M059J (cell line): ENCODE results near the gene HP1BP3. TPM values are rescaled to one million over a fixed set of nuclear protein-coding genes. Genes with fewer than 3 reads are reported as not detected.

Experiments used
- DNase-seq: peaks from one replicate; pipeline ENCODE4 v3.0.0-alpha.2; 2012; ENCODE audit warnings: low read depth
- total RNA-seq: library from RNA; depleted of rRNA; stranded (reverse); fragments of >200 nt; shearing (Covaris generic); gene quantifications from 2 replicates; pipeline ENCODE4 v1.2.3, GENCODE V29; 2014

The HP1BP3 gene
- total RNA-seq, 1 experiment from 2014 or later, result 371 TPM

GRCh38 chr1:20770314-20771087 lies 16.6 kb downstream of the HP1BP3 start:
- no peak for DNase-seq

- no peak for DNase-seq
Measured at GRCh38 chr1:20767271-20767670, 19.8 kb downstream of the HP1BP3 start.

GRCh38 chr1:20763417-20763816 lies 23.7 kb downstream of the HP1BP3 start:
- DNase-seq, result no peak

GRCh38 chr1:20760322-20760721 lies 26.8 kb downstream of the HP1BP3 start:
- no peak for DNase-seq

DNA sequence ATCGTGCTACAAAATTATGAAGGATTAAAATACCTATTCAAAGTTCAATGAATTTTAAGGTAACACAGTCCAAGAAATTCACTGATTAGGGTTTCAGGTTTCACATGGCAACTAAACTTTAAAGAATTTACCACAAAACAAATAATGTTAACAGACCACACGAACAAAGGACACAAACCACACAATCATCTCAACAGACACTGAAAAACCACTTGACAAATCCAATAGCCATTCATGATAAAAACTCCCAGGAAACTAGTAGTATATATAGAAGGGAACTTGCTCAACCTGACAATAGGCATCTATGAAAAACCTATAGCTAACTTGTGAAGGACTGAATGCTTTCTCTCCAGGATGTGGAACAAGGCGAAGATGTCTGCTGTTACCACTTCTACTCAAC lies 33.5 kb downstream of the HP1BP3 start:
- DNase-seq, result peak; percentile 68

GRCh38 chr1:20751462-20751990 lies 35.6 kb downstream of the HP1BP3 start:
- DNase-seq, result no peak

GRCh38 chr1:20742671-20743070 lies 44.4 kb downstream of the HP1BP3 start:
- no peak for DNase-seq

DNA sequence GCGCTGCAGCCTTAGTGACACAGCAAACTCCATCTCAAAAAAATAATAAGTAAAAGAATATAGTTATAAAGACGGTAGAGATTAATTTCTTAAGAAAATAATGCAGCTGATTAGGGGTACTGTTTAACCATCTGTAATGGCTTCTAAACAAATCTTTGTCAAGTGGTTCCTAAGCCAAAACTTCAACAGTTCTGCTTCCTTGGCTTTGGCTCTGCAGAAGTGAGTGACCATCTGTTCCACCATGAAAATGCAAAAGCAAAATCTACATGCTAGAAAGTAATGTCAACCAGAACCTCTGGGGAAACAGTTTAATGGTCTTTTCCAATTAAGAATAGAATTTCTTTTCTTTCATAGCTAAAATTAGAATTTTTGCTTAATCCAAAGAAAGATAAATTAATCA lies 46.3 kb downstream of the HP1BP3 start:
- DNase-seq, result no peak

DNA sequence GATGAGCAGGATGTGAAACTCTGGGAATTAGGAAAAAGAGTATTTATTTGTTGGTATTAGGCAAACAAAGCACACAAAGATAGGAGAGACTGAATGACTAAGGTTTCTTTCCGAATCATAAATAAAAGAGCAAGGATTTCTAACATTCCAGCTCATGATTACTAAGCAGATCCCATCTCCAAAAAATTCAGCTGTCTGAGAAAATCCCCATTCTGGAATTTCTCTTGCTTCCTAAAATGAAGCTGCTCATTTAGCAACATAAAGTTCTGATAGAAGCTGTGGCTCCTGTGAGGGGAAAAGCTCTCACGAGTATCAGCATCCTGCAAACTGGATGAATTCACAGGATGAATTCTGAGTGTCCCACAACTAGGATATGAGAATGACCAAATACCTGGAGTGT lies 47.9 kb downstream of the HP1BP3 start:
- DNase-seq, result peak; percentile 45

DNA sequence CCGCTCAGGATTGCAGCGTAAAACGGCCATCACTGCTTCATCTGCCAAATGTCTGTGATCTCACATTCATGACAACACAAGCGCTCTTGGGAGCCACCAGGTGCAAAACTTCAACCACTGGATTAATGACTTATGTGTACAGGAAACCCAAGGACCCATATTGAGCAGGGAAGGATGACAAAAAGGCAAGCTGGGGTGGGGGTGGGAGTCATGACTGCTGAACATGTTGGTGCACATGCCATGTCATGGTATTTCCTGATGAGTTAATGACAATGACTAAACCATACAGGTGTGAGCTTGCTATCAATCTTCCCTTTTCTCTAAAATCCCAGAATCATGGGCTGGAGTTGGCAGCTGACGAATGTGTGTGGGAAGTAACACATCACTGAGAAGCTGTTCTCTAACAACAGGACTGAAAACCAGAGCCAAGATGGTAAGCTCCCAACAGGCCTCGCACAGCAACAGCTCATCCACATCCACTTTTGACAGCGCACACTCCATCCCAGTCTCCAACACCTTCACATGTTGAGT lies 51.5 kb downstream of the HP1BP3 start:
- DNase-seq, result peak; percentile 15

- DNase-seq, result peak; percentile 24
Measured at GRCh38 chr1:20733360-20733975, 53.6 kb downstream of the HP1BP3 start.

- peak; percentile 100 for DNase-seq
Measured at GRCh38 chr1:20732588-20733359, 54.3 kb downstream of the HP1BP3 start, which contains the start of gene SH2D5. Gene SH2D5, minus strand, starts transcription at chr1:20732703. Its CDS starts 4,659 bp downstream, at chr1:20728044.

DNA sequence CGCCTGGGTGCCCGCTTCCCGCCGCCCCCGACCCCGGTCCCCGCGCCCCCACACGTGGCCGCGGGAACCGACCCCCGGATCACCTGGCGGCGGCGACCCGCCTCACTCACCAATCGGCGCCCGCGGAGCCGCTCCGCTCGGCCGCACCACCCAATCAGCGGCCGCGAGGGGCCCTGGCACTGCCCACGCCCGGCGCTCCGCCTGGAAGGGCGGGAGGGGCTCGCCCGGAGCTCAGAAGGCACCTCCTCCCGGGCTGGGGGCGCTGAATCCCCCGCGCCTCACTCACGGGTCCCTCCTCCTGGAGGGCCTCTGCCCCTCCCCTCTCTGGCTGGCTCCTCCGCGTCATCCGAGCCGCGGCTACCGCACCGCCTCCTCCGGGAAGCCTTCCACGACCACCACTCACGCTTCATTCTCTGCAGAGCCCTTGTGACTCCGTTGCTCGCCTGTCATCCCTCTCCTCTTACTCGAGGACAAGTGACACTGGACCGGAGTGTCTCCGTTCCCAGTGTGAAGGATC lies 55.0 kb downstream of the HP1BP3 start:
- DNase-seq, result peak; percentile 70

DNA sequence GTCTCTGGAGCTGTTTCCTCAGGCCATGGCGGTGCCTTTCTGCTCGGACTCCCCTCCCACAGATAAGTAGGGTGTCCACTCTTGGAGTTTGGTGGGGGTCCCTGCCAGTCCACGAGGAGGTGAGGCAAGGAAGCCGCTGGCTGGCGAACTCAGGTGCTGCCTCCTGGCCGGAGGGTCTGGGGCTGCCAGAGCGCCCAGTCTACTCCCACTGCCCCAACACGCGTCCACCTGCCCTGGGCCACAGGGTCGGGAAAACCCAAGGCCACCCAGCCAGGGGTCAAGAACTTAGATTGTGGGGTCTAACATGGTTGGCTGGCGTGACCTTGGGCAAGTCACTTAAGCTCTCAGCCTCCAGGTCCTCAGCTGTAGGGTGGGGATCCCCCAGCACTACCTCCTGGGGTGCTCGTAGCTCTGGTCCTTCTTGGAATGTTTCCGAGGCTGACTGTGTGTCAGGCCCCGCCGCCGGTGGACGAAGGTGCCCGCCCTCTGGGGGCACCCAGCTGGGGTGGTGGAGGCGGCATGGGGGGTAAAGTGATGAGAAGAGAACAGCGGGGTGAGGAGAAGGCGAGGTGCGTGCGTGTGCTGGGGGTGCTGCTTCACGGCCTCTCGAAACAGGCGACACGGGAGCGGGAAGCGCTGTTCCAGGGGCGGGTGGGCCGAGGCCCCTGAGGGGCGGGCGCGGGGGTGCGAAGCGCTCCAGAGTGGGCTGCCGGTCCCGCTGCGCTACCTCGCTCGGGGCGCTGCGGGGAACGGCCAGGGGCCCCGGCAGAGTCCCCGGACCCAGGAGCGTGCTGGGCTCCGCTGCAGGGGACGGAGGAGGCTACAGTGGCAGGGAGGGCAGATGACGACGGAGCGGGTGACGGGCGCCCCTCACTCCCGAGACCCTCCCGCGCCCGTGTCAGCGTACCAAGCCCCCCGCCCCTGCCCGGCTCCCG lies 55.8 kb downstream of the HP1BP3 start:
- DNase-seq, result no peak

GRCh38 chr1:20730690-20731056 lies 56.4 kb downstream of the HP1BP3 start:
- no peak for DNase-seq

DNA sequence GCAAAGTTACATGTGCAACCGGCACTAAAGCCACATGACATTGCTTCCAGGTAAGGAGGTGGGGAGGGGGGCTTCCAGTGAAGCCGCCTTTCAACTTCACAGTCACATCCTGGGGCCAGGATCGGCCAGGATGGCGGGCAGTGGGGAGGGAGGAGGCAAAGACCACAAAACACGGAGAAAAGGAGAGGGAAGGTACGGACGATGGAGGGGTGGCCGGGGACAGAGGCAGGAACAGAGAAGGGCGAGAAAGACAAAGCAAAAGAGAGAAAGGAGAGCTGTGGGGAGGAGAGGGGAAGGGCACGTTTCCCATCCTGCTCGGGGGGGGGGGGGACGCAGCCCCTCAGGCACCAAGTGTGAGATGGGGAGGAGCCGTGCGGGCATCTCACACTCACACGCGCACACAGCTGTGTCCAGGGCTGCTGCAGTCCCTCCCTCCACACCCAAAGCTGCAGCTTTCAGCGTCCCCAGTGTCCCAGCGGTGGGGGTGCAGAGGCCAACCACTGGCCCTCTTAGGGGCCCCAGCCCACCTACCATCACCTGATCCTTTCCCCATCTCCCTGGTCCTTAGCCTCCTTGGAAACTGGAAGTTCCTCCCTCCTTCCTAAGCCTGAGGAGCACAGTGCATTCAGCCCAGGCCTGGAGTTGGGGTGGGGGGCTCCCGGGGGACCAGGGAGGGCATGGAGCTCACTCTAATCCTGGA lies 57.0 kb downstream of the HP1BP3 start:
- DNase-seq, result no peak

DNA sequence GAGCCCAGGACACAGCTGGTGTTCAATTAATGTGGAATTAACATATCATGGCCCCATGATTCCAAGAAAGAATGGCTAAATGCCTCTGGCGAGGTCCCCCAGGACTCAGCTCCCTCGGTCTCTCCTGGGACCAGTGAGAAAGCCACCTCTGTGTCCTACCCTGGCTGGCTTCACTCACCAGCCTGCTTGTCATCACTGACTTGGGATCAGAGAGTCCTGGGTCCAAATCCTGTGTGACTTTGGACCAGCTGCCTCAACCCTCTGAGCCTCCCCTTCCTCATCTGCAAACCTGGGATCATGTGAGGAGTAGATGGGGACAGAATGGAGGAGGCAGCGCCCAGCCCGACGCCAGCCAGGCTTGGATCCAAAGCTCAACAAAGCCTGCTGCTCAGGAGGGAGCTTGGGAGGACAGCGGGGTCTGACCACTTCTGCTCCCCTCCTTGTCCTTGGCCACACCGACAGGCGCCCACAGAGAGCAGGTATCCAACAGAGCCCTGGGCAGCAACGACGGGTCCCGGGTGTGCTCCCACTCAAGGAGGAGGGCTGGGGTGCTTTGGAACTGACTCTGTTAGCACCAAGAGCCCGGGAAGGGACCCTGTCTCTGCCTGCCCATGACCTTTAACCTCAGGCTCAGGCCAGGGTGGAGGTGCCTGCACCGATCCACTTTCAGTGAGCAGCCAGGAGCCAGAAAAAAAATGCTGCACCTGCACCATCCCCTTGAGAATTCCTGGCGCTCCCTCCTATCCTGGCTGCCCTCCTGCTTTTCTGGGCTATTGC lies 57.8 kb downstream of the HP1BP3 start:
- no peak for DNase-seq

DNA sequence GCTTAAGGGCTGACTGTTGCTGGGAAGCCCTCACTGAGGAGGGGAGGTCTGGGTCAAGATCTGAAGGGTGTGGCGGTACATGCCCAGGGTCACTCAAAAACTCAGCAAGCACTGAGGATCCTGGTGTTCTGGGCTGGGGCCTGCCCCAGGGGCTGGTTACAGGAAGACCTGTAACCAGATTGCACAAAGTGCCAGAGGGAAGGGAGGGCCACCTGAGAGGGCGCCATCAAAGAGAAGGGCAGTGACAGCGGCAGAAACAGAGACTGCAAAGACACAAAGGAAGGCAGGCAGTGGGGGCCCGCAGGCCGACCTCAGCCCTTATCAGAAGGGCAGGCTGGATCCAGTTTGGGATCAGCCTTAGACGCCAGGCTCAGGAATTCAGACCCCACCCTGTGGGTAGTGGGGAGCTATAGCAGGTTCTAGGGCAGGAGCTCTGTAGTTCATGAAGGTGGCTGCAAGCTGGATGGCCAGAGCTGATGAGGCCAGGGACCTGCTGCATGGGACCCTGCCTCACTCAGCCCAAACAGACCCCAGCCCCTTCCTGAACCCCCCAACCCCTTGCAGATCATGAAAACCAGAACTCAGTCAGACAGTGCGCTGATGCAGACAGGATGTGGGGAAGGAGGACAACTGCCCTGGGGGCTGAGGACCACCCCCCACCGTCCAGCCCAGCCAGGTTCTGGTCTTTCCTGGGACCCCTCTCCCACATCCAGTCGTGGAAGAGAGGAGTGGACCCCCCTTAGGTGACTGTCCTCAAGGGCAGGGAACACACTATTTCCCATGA lies 58.5 kb downstream of the HP1BP3 start:
- DNase-seq, result no peak
